H1 (cell line): ENCODE measurements around the gene PLB1. TPM values are rescaled to one million over a fixed set of nuclear protein-coding genes. Genes with fewer than 3 reads are reported as not detected.

Experiments
- CTCF ChIA-PET: fragments of 300-600 bp; sonication (Branson Sonifier 250); formaldehyde crosslinking; loops from one replicate; lab custom pipeline; 2021; ENCODE audit not compliant: partially characterized antibody; lab: Charles Lee
- POLR2A ChIA-PET: fragments of 300-600 bp; sonication (Branson Sonifier 250); formaldehyde crosslinking; loops from one replicate; lab custom pipeline; 2021; ENCODE audit warnings: inconsistent platforms; ENCODE audit not compliant: partially characterized antibody; lab: Charles Lee
- DNase-seq, 2 experiments: peaks; one replicate each; pipeline versions ENCODE4 v3.0.0 to v3.0.0-alpha.2; 2010 to 2022; ENCODE audit warnings: low spot score in 2 of 2, low read depth in 1 of 2, mixed read lengths in 1 of 2
- FAIRE-seq: peaks from 2 replicates; lab custom pipeline; 2011; peaks lifted over from hg19 to GRCh38; lab: Jason Lieb, UNC
- H2AFZ ChIP-seq: 2 replicates; pipeline ENCODE4 v1.8.1; 2012; ENCODE audit warnings: low read length, inconsistent platforms
- H2AK5ac ChIP-seq: 2 replicates; pipeline ENCODE4 v1.6.1; 2013; ENCODE audit warnings: low read depth, low read length
- H2BK120ac ChIP-seq: replicated peaks from 2 replicates; pipeline ENCODE3; 2013; ENCODE audit warnings: low read depth, low read length, inconsistent platforms
- H2BK12ac ChIP-seq: 2 replicates; pipeline ENCODE4 v1.6.1; 2013; ENCODE audit warnings: low read depth, low read length
- H2BK15ac ChIP-seq: 2 replicates; pipeline ENCODE4 v1.6.1; 2013; ENCODE audit warnings: low read length
- H2BK20ac ChIP-seq: 2 replicates; pipeline ENCODE4 v1.6.1; 2013; ENCODE audit warnings: low read length
- H2BK5ac ChIP-seq: 2 replicates; pipeline ENCODE4 v1.6.1; 2013; ENCODE audit warnings: low read depth, low read length
- H3K14ac ChIP-seq: 2 replicates; pipeline ENCODE4 v1.6.1; 2013; ENCODE audit warnings: inconsistent platforms; ENCODE audit not compliant: insufficient read length
- H3K18ac ChIP-seq: 2 replicates; pipeline ENCODE4 v1.6.1; 2013; ENCODE audit warnings: low read length; ENCODE audit errors: extremely low read depth
- H3K23ac ChIP-seq: 2 replicates; pipeline ENCODE4 v1.6.1; 2013; ENCODE audit warnings: inconsistent platforms; ENCODE audit not compliant: insufficient read length
- H3K23me2 ChIP-seq: 2 replicates; pipeline ENCODE4 v1.6.1; 2013; ENCODE audit warnings: low read depth, low read length
- H3K27ac ChIP-seq: 2 replicates; pipeline ENCODE4 v1.6.1; 2011; ENCODE audit warnings: low read depth, low read length, inconsistent platforms
- H3K27me3 ChIP-seq, 4 experiments: replicated peaks in 1 of 4; 1 replicate in 1 of 4; 2 replicates in 3 of 4; pipeline versions ENCODE4 v1.6.1 to v1.8.1; 2011 to 2013; ENCODE audit warnings: low read length in 3 of 4, mild to moderate bottlenecking in 3 of 4, inconsistent platforms in 2 of 4, mixed read lengths in 2 of 4, moderate library complexity in 1 of 4; ENCODE audit not compliant: control insufficient read depth in 3 of 4, insufficient read depth in 3 of 4; ENCODE audit errors: extremely low read depth in 1 of 4
- H3K36me3 ChIP-seq, 4 experiments: 2 replicates each; pipeline versions ENCODE4 v1.6.1 to v1.8.1; 2011 to 2013; ENCODE audit warnings: mild to moderate bottlenecking in 4 of 4, low read length in 3 of 4, moderate library complexity in 2 of 4, control low read depth in 1 of 4, inconsistent platforms in 1 of 4; ENCODE audit not compliant: insufficient read depth in 4 of 4, control insufficient read depth in 2 of 4
- H3K4ac ChIP-seq: replicated peaks from 2 replicates; pipeline ENCODE3; 2013; ENCODE audit warnings: low read length, low read depth, mixed read lengths, inconsistent platforms; ENCODE audit not compliant: insufficient read length
- H3K4me1 ChIP-seq, 4 experiments: replicated peaks in 1 of 4; 1 replicate in 1 of 4; 2 replicates in 3 of 4; pipeline versions ENCODE4 v1.6.1 to v1.8.1; 2011 to 2013; ENCODE audit warnings: low read length in 3 of 4, inconsistent platforms in 2 of 4, mixed read lengths in 1 of 4; ENCODE audit not compliant: insufficient read depth in 4 of 4, control insufficient read depth in 3 of 4
- H3K4me2 ChIP-seq, 2 experiments: 2 replicates each; pipeline versions ENCODE4 v1.6.1 to v1.8.1; 2011 to 2013; ENCODE audit warnings: low read depth in 2 of 2, low read length in 2 of 2, control low read depth in 1 of 2, inconsistent platforms in 1 of 2, mild to moderate bottlenecking in 1 of 2; ENCODE audit not compliant: insufficient read depth in 1 of 2
- H3K4me3 ChIP-seq, 4 experiments: fragments of 200-600, 300-600 bp in 1 of 4; sonication (generic), shearing (Covaris generic), sonication (Bioruptor Twin) in 1 of 4; 2 replicates each; pipeline versions ENCODE4 v1.5.1 to v1.8.1; 2011 to 2016; ENCODE audit warnings: low read length in 4 of 4, low read depth in 3 of 4, control low read depth in 2 of 4, inconsistent platforms in 2 of 4, mild to moderate bottlenecking in 2 of 4, mixed read lengths in 1 of 4, moderate library complexity in 1 of 4; ENCODE audit not compliant: insufficient read depth in 2 of 4; ENCODE audit errors: extremely low read depth in 1 of 4
- H3K56ac ChIP-seq: replicated peaks from 2 replicates; pipeline ENCODE3; 2013; ENCODE audit warnings: low read depth, mild to moderate bottlenecking, mixed read lengths, low read length, inconsistent platforms; ENCODE audit not compliant: insufficient read length
- H3K79me1 ChIP-seq: 2 replicates; pipeline ENCODE4 v1.6.1; 2013; ENCODE audit warnings: low read depth, low read length, control low read depth
- H3K79me2 ChIP-seq, 2 experiments: 2 replicates each; pipeline versions ENCODE4 v1.6.1 to v1.8.1; 2012 to 2013; ENCODE audit warnings: low read length in 2 of 2, mild to moderate bottlenecking in 2 of 2, inconsistent platforms in 1 of 2; ENCODE audit not compliant: insufficient read depth in 2 of 2, control insufficient read depth in 1 of 2
- H3K9ac ChIP-seq, 4 experiments: replicated peaks in 1 of 4; 1 replicate in 1 of 4; 2 replicates in 3 of 4; pipeline versions ENCODE4 v1.6.1 to v1.8.1; 2011 to 2013; ENCODE audit warnings: low read depth in 3 of 4, low read length in 3 of 4, control low read depth in 2 of 4, mild to moderate bottlenecking in 2 of 4, moderate library complexity in 2 of 4, inconsistent platforms in 1 of 4; ENCODE audit errors: extremely low read depth in 1 of 4
- H3K9me3 ChIP-seq, 2 experiments: 2 replicates each; pipeline versions ENCODE4 v1.6.1 to v1.8.1; 2012 to 2013; ENCODE audit warnings: mild to moderate bottlenecking in 2 of 2, moderate library complexity in 2 of 2, control low read depth in 1 of 2, inconsistent platforms in 1 of 2, low read depth in 1 of 2, low read length in 1 of 2, mixed read lengths in 1 of 2; ENCODE audit not compliant: insufficient read depth in 2 of 2
- H4K20me1 ChIP-seq, 2 experiments: replicated peaks in 1 of 2; 2 replicates each; pipeline versions ENCODE3 to v1.8.1; 2011 to 2013; ENCODE audit warnings: inconsistent platforms in 2 of 2, low read length in 2 of 2, mild to moderate bottlenecking in 1 of 2; ENCODE audit not compliant: insufficient read depth in 2 of 2, control insufficient read depth in 1 of 2
- H4K5ac ChIP-seq: 2 replicates; pipeline ENCODE4 v1.6.1; 2013; ENCODE audit warnings: low read length, low read depth, mixed read lengths, inconsistent platforms; ENCODE audit not compliant: insufficient read length
- H4K8ac ChIP-seq: 2 replicates; pipeline ENCODE4 v1.8.0; 2013; ENCODE audit warnings: mild to moderate bottlenecking, moderate library complexity, low read length, inconsistent platforms; ENCODE audit not compliant: insufficient read depth; ENCODE audit errors: extremely low read depth
- H4K91ac ChIP-seq: replicated peaks from 2 replicates; pipeline ENCODE3; 2013; ENCODE audit warnings: low read length, mixed read lengths, inconsistent platforms; ENCODE audit not compliant: insufficient read length
- BACH1 ChIP-seq: IDR thresholded peaks from 2 replicates; pipeline ENCODE4 v1.6.1; 2012; ENCODE audit warnings: low read length, improper control_type of control experiment
- CTBP2 ChIP-seq: IDR thresholded peaks from 2 replicates; pipeline ENCODE4 v1.7.0; 2011; ENCODE audit warnings: borderline replicate concordance, mild to moderate bottlenecking, moderate library complexity, mixed read lengths, low read length; ENCODE audit not compliant: insufficient read depth, insufficient read length
- HDAC6 ChIP-seq: IDR thresholded peaks from one replicate; pipeline ENCODE4 v1.7.1; 2012; ENCODE audit warnings: low read depth, mild to moderate bottlenecking, inconsistent platforms, low read length, moderate library complexity
- JUN ChIP-seq: IDR thresholded peaks from 2 replicates; pipeline ENCODE4 v1.6.1; 2011; ENCODE audit warnings: low read depth, mild to moderate bottlenecking, improper control_type of control experiment, low read length
- RFX5 ChIP-seq: IDR thresholded peaks from 2 replicates; pipeline ENCODE4 v1.6.1; 2011; ENCODE audit warnings: low read depth, low read length, improper control_type of control experiment, borderline replicate concordance
- TAF7 ChIP-seq: optimal IDR thresholded peaks from 2 replicates; pipeline ENCODE3; 2011; ENCODE audit warnings: low read depth, mild to moderate bottlenecking, inconsistent platforms, low read length, moderate library complexity, borderline replicate concordance
- TEAD4 ChIP-seq: IDR thresholded peaks from 2 replicates; pipeline ENCODE4 v1.6.1; 2012; ENCODE audit warnings: low read depth, low read length, inconsistent platforms, mixed read lengths
- WGBS, 2 experiments: shearing (Covaris generic) in 1 of 2; methylation state at CpG; one replicate each; pipeline versions ENCODE4 v1.1.6 to v1.1.7; 2013 to 2015; ENCODE audit warnings: low lambda C conversion rate in 2 of 2, mixed read lengths in 2 of 2, inconsistent platforms in 1 of 2, low coverage in 1 of 2, missing lambda C conversion rate in 1 of 2; ENCODE audit not compliant: insufficient replicate concordance in 2 of 2, insufficient coverage in 1 of 2, insufficient read length in 1 of 2; ENCODE audit errors: extremely low coverage in 1 of 2, missing lambda C conversion rate in 1 of 2; 5-methylcytosine and 5-hydroxymethylcytosine counted together
- polyA plus RNA-seq, 7 experiments: library from polyadenylated mRNA; depleted of rRNA in 3 of 7; stranded (reverse) in 5 of 7; unstranded in 2 of 7; fragments of >200 nt in 5 of 7; fragments of 200-250 nt in 2 of 7; gene quantifications; 1 replicate in 5 of 7; 2 replicates in 1 of 7; 4 replicates in 1 of 7; pipeline versions ENCODE4 v1.2.1 to v1.2.3, GENCODE V29; 2011 to 2013; ENCODE audit warnings: missing spikeins in 2 of 7, mixed read lengths in 2 of 7
- total RNA-seq: library from RNA; stranded (reverse); fragmentation: NEBNext Ultra II Directional; extraction: Animal tissue kit (Norgen Biotek cat#: 25700); gene quantifications from 2 replicates; pipeline ENCODE4 v1.2.1, GENCODE V29; 2021
- TF ChIP-seq, protein P1 (sequence below): IDR thresholded peaks from 2 replicates; pipeline ENCODE4 v1.6.1; 2011; ENCODE audit warnings: low read length, improper control_type of control experiment

PLB1 gene
- total and polyA plus RNA-seq, 2 of the 8 experiments (the other 6 are each of a cell fraction or from before 2014, with no cell fraction given), result 0.20 to 0.36 TPM

DNA sequence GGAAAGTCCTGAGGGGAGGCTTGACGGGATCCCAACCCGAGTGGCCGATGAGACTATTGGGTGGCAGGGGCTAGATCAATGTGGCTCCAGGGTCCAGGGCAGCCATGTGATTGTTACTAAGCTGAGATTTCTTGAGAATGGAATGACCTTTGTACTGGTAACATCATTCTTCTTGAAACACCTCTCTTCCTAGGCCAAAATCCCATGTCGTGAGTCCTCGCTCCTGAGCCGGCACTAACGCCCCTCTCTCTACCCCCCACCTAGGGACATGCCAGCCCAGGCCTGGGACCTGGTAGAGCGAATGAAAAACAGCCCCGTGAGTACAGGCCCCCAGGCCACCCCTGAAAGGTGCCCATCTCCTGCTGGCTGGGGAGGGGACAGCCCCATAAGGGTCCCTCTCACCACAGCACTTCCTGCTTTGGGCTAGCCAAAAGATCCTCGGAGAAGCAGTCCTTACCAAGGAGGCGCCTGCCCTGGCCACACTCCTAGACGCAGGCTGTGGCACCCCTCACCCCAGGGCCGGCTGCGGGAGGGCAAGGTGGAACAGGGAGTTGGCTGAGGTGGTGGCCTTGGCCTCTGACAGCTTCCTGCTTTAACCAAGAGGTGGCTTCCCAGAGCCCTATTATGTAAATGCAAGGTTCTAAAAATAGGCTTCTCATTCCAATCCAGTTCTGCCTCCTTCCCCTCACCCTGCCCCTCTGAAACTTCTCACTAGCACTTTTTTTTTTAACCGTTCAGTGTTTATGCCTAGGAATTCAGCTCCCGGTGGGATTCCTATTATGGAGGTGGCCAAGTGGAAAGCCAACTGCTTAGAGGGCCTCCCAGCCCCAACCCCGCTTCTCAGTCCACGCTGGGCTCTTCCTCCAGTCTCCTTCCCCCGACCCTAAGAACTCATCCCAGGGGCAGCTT lies 129.2 kb downstream of the PLB1 start:
- WGBS, 2 experiments, result 82% methylated on average over 18 of the region's 19 CpGs; no CpG with 5 or more reads in 1 of the 2 experiments
- Histone ChIP-seq H3K4ac (no peak overlapping the region), H3K36me3 (no peaks in the 10 kb centered on the region), H3K4me1 (peaks cover 2 to 10% (median 7%) of the 10 kb centered on the region in 4 experiments; a peak in 6 of 7 replicates), H4K8ac (peak overlapping the region; percentile 46), H3K4me3 (peak overlapping the region in 1 of 4 experiments; percentile 17; a peak in 1 of 8 replicates), H3K9me3 (no peaks in the 10 kb centered on the region), H2BK20ac (no peak overlapping the region), H4K91ac (peak overlapping the region; percentile 46), H3K79me1 (no peaks in the 10 kb centered on the region), H3K79me2 (no peaks in the 10 kb centered on the region), H2BK120ac (no peak overlapping the region), H3K23me2 (no peaks in the 10 kb centered on the region), H3K23ac (no peak overlapping the region), H2BK5ac (peak overlapping the region; percentile 60; the same call in 1 of the 2 replicates), H2AK5ac (0 out of 2 replicates have a peak overlapping the region, but pooled peaks have one; percentile 28), H3K27ac (no peak overlapping the region; the same call in 1 of the 2 replicates), H2BK12ac (peak overlapping the region; percentile 68; the same call in 1 of the 2 replicates), H2AFZ (peak overlapping the region; percentile 49; the same call in 1 of the 2 replicates), H3K56ac (no peak overlapping the region), H3K14ac (no peak overlapping the region), H3K18ac (peak overlapping the region; percentile 78), H4K20me1 (no peaks in the 10 kb centered on the region), H4K5ac (no peak overlapping the region), H3K4me2 (peak overlapping the region in 1 of 2 experiments; percentile 26; a peak in 2 of 4 replicates), H2BK15ac (no peak overlapping the region), H3K27me3 (no peaks in the 10 kb centered on the region), H3K9ac (no peak overlapping the region)
- TF ChIP-seq, protein P1, sequence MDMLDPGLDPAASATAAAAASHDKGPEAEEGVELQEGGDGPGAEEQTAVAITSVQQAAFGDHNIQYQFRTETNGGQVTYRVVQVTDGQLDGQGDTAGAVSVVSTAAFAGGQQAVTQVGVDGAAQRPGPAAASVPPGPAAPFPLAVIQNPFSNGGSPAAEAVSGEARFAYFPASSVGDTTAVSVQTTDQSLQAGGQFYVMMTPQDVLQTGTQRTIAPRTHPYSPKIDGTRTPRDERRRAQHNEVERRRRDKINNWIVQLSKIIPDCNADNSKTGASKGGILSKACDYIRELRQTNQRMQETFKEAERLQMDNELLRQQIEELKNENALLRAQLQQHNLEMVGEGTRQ, result no peak
- no peak for TF ChIP-seq BACH1
- no peak for TF ChIP-seq CTBP2
- no peak for TF ChIP-seq RFX5
- no peak for TF ChIP-seq JUN
- no peak for TF ChIP-seq TAF7
- no peak for TF ChIP-seq TEAD4
- TF ChIP-seq HDAC6, result no peak
- DNase-seq, result peak in 1 of 2 experiments; percentile 55
- ChIA-PET CTCF (interaction anchor here (3.7 kb wide), 1 partner anchor 13 kb away, joined by 13 read pairs; no protein-coding TSS in a partner anchor), POLR2A (interaction anchor here (0.7 to 1.1 kb wide), 2 partner anchors 31 to 56 kb away, joined by 3 to 4 read pairs; no protein-coding TSS in a partner anchor)
- FAIRE-seq, result no peak
